ENCODE data around the gene PCSK6.

PCSK6 gene

DNA sequence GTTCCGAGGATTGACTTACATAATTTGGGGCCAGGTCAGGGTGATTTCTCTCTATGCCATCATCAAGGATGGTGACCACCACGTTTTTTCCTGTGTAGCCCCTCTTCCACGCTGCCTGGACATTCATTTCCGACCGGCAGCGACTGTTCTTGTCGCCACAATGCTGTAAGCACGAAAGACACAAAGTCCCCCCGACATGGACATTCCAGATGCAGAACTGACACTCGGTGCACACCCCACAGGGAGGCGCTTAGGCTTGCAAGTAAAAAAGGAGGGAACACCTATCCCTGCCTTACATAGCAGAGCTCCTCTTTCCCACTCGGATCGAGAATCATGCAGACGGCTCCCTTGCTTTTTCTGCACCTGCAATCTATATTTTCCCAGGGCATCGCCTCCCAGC, 58.2 kb downstream of the PCSK6 start:
- DNase-seq (ENCODE audit: low read depth, low spot score) = no peak
- TF ChIP-seq, protein P1, sequence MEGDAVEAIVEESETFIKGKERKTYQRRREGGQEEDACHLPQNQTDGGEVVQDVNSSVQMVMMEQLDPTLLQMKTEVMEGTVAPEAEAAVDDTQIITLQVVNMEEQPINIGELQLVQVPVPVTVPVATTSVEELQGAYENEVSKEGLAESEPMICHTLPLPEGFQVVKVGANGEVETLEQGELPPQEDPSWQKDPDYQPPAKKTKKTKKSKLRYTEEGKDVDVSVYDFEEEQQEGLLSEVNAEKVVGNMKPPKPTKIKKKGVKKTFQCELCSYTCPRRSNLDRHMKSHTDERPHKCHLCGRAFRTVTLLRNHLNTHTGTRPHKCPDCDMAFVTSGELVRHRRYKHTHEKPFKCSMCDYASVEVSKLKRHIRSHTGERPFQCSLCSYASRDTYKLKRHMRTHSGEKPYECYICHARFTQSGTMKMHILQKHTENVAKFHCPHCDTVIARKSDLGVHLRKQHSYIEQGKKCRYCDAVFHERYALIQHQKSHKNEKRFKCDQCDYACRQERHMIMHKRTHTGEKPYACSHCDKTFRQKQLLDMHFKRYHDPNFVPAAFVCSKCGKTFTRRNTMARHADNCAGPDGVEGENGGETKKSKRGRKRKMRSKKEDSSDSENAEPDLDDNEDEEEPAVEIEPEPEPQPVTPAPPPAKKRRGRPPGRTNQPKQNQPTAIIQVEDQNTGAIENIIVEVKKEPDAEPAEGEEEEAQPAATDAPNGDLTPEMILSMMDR (IDR thresholded peaks at IDR 0.05; ENCODE audit: insufficient read depth, low read length, missing control alignments) = no peak
- H3K4me3 ChIP-seq (ENCODE audit: low read depth, low read length) = no peak overlapping the region
- ChIA-PET POLR2A (no interaction called here), CTCF (no interaction called here)

DNA sequence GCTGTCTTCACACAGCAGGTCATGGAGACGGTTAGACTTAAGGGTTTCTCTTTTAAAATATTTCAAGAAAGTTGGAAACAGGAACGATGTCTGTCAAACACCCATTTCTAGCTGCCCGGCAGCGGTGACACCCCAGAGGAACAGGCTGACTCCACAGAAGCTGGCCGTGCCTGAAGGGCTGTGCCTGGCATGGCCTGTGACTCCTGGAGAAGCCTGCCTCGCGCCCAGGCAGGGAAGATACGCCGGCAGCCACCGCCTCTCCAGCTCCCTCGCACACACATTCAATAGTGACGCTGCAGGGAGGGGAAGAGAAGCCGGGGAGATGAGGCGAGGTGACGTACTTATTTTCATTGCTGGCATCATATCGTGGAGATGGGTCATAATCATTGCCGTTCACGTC, 59.9 kb downstream of the PCSK6 start:
- no peak overlapping the region for H3K4me3 ChIP-seq (ENCODE audit: low read depth, low read length)
- TF ChIP-seq, protein P1 (IDR thresholded peaks at IDR 0.05; ENCODE audit: insufficient read depth, low read length, missing control alignments) = no peak
- DNase-seq (ENCODE audit: low read depth, low spot score) = no peak
- ChIA-PET POLR2A (no interaction called here), CTCF (no interaction called here)

DNA sequence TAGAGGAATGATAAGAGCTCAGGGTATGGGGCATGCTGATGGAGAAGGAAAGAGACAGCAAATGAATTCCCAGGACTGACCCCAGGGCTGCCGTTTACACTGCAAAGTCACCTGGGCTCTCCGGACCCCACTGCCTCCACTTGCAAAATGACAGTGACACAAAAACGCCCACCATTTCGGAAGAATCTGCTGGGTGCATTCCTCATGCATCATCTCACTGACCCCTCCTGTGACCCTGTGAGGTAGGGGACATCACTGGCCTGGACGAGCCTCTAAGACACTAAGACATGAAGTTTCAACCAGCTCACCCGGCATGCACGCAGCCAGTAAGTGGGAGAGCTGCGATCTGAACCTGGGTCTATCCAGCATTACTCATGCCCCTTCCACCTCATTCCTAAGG, 60.3 kb downstream of the PCSK6 start:
- no peak overlapping the region for H3K4me3 ChIP-seq (ENCODE audit: low read depth, low read length)
- TF ChIP-seq, protein P1 (IDR thresholded peaks at IDR 0.05; ENCODE audit: insufficient read depth, low read length, missing control alignments) = no peak
- CTCF ChIA-PET = no interaction called here
- DNase-seq (ENCODE audit: low read depth, low spot score) = no peak
- POLR2A ChIA-PET = no interaction called here

DNA sequence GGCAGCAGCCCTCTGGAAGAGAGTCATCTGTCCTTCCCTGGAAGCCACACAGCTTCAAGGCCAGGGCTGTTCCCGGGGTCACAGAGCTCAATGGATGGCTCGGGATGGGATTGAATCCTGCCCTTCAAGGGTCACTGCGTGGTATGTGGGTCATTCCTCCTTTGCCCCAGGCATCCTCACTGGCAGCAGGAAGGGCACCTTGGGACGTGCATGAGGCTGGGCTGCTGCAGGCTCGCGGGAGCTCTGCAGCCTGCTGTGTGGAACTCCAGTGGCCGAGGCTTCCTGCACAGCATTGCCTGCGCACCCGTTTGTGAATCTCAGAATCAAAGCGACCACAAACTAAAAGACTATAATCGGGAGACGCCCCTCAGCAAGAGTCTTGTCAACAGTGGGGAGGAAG, 60.7 kb downstream of the PCSK6 start:
- ChIA-PET POLR2A (no interaction called here), CTCF (no interaction called here)
- no peak for DNase-seq (ENCODE audit: low read depth, low spot score)
- H3K4me3 ChIP-seq (ENCODE audit: low read depth, low read length) = no peak overlapping the region
- TF ChIP-seq, protein P1 (IDR thresholded peaks at IDR 0.05; ENCODE audit: insufficient read depth, low read length, missing control alignments) = no peak

DNA sequence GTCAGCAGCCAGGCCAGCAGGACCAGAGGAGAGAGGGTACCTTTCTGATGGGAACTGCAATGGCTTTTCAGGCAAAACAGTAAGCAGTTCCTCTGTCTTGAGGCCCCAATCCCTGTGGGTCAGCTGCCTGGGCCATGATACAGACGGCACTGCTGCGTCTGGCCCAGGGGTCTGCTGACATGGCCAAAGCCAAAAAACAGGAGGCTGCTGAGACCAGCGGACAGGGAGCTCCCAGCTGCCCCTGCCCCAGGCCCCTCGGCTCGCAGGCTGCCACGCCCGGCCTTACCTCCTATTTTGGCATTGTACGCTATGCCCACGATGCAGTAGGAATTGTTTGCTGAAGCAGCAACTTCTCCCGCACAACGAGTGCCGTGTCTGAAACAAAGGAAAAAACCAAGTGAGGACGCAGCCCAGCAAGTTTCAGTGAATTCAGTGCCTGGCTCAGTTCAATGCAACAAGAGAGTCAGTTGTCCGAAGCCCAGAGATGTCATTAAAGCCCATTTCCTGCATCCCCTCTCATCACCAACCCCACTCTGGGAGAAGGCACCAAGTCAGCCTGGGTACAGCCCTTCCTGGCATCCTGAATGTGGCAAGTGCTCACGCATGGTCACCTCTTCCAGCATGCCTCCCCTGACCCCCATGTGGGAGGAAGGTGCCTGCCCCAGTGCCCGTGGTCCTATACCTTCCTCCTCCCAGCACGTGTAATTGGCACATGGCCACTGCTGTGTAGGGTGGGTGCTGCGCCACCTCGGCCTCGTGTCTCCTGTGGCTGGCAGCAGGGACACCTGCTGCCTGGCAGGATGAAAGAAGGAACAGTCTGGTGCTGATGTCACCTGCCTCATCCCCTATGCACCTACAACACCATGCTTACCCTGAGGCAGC, 61.7 kb downstream of the PCSK6 start:
- DNase-seq (ENCODE audit: low read depth, low spot score) = no peak
- TF ChIP-seq, protein P1 (IDR thresholded peaks at IDR 0.05; ENCODE audit: insufficient read depth, low read length, missing control alignments) = no peak
- no peak overlapping the region for H3K4me3 ChIP-seq (ENCODE audit: low read depth, low read length)
- CTCF ChIA-PET = no interaction called here
- POLR2A ChIA-PET = no interaction called here

DNA sequence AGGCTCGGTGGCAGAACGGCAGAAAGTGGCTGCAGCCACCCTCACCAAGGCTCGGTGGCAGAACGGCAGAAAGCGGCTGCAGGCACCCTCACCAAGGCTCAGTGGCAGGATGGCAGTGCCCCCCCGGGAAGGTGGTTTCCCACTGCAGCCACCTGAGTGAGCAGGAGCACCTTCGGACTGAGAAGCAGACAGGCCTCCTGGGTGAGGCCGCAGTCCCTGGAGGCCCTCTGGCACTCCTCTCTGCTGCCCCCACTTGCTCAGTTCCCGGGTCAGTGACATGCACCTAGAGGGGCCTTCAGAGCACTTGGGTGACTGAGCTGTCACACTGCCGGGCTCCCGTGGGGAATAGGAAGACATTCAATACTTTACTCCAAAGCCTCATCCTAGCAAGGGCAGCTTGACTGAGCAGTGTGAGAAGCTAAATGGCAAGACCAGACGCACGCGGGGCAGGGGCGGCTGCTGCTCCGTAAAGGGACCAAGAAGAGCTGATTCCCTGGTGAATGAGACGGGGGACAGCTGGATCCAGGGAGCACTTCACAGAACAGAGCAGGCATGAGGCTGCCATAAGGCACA, 62.7 kb downstream of the PCSK6 start:
- H3K4me3 ChIP-seq (ENCODE audit: low read depth, low read length) = no peak overlapping the region
- TF ChIP-seq, protein P1 (IDR thresholded peaks at IDR 0.05; ENCODE audit: insufficient read depth, low read length, missing control alignments) = no peak
- ChIA-PET CTCF (no interaction called here), POLR2A (no interaction called here)
- DNase-seq (ENCODE audit: low read depth, low spot score) = no peak

All from AG04449 (cell line).